Upper lobe of left lung (tissue), 4 donors: ENCODE measurements around the gene GID8.

Experiments
- EP300 ChIP-seq, 4 donors: sonication (generic); formaldehyde crosslinking; IDR thresholded peaks; one replicate each; pipeline ENCODE4 v1.5.1; 2017; ENCODE audit warnings: antibody characterized with exemption in 4 of 4, control low read depth in 2 of 4
- POLR2AphosphoS5 ChIP-seq, 2 donors: sonication (generic); formaldehyde crosslinking; IDR thresholded peaks; one replicate each; pipeline ENCODE4 v1.5.1; 2017; ENCODE audit warnings: antibody characterized with exemption in 2 of 2
- TF ChIP-seq, protein P1 (sequence below), 6 experiments: fragments of 450-650 bp in 4 of 6; fragments of 200-600 bp in 2 of 6; sonication (generic) in 2 of 6; IDR thresholded peaks; one replicate each; pipeline ENCODE4 v1.5.1; 2016 to 2019; ENCODE audit warnings: antibody characterized with exemption in 6 of 6

DNA sequence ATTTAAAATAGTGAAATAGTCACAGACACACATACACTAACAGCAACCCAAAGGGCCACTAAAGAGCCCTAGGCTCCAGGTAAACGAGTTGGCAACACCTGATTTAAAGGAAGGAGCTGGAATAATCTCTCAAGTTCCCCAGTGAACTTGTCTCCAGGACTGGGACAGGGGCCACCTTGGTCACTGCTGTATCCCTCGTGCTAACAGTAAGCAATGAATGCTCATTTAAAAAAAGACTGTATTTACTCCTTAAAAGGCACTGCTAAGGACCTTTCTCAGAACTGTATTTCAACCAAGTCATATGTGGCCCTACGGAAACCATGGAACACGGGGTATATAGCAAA, 12.9 kb upstream of the GID8 start:
- TF ChIP-seq, protein P1, sequence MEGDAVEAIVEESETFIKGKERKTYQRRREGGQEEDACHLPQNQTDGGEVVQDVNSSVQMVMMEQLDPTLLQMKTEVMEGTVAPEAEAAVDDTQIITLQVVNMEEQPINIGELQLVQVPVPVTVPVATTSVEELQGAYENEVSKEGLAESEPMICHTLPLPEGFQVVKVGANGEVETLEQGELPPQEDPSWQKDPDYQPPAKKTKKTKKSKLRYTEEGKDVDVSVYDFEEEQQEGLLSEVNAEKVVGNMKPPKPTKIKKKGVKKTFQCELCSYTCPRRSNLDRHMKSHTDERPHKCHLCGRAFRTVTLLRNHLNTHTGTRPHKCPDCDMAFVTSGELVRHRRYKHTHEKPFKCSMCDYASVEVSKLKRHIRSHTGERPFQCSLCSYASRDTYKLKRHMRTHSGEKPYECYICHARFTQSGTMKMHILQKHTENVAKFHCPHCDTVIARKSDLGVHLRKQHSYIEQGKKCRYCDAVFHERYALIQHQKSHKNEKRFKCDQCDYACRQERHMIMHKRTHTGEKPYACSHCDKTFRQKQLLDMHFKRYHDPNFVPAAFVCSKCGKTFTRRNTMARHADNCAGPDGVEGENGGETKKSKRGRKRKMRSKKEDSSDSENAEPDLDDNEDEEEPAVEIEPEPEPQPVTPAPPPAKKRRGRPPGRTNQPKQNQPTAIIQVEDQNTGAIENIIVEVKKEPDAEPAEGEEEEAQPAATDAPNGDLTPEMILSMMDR (IDR thresholded peaks at IDR 0.05), result no peak
- TF ChIP-seq POLR2AphosphoS5 (IDR thresholded peaks at IDR 0.05) (no peak), EP300 (IDR thresholded peaks at IDR 0.05) (no peak)
